ENCODE measurements around the gene DOCK4.

The DOCK4 gene

GRCh38 chr7:112125250-112125649, 80.9 kb downstream of the DOCK4 start:
- TF ChIP-seq ARNT (IDR thresholded peaks at IDR 0.05) (no peak), FOXA1 (IDR thresholded peaks at IDR 0.05) (no peak), TARDBP (IDR thresholded peaks at IDR 0.05) (no peak), SP1 (IDR thresholded peaks at IDR 0.05) (no peak), HDGF (IDR thresholded peaks at IDR 0.05; ENCODE audit: borderline replicate concordance) (no peak), NFRKB (IDR thresholded peaks at IDR 0.05) (no peak), ZNF384 (IDR thresholded peaks at IDR 0.05) (no peak), SUZ12 (IDR thresholded peaks at IDR 0.05) (no peak)
- no peak for DNase-seq (ENCODE audit: extremely low spot score)
- CTCF ChIA-PET = no interaction called here
- POLR2A ChIA-PET = no interaction called here

GRCh38 chr7:112124061-112124766, 82.0 kb downstream of the DOCK4 start:
- CTCF ChIA-PET = no interaction called here
- TF ChIP-seq CTBP1 (IDR thresholded peaks at IDR 0.05; ENCODE audit: borderline replicate concordance) (no peak), BHLHE40 (IDR thresholded peaks at IDR 0.05; ENCODE audit: borderline replicate concordance) (no peak), HDGF (IDR thresholded peaks at IDR 0.05; ENCODE audit: borderline replicate concordance) (no peak), SP1 (IDR thresholded peaks at IDR 0.05) (no peak), NFRKB (IDR thresholded peaks at IDR 0.05) (no peak), L3MBTL2 (conservative IDR thresholded peaks at IDR 0.05) (no peak)
- POLR2A ChIA-PET = no interaction called here
- DNase-seq (ENCODE audit: extremely low spot score) = no peak

- no peak for DNase-seq (ENCODE audit: extremely low spot score)
- POLR2A ChIA-PET = no interaction called here
- CTCF ChIA-PET = no interaction called here
- no peak for TF ChIP-seq FOXK2 (IDR thresholded peaks at IDR 0.05)
- no peak for TF ChIP-seq CTBP1 (IDR thresholded peaks at IDR 0.05; ENCODE audit: borderline replicate concordance)
- no peak for TF ChIP-seq TARDBP (IDR thresholded peaks at IDR 0.05)
Observed at GRCh38 chr7:112122798-112123197, 83.4 kb downstream of the DOCK4 start.

GRCh38 chr7:112122144-112122543, 84.1 kb downstream of the DOCK4 start:
- DNase-seq (ENCODE audit: extremely low spot score) = no peak
- CTCF ChIA-PET = no interaction called here
- POLR2A ChIA-PET = no interaction called here
- TF ChIP-seq PKNOX1 (IDR thresholded peaks at IDR 0.05) (no peak), NFRKB (IDR thresholded peaks at IDR 0.05) (no peak), HDGF (IDR thresholded peaks at IDR 0.05; ENCODE audit: borderline replicate concordance) (no peak), BHLHE40 (IDR thresholded peaks at IDR 0.05; ENCODE audit: borderline replicate concordance) (no peak), ZNF384 (IDR thresholded peaks at IDR 0.05) (no peak), SUZ12 (IDR thresholded peaks at IDR 0.05) (no peak), L3MBTL2 (conservative IDR thresholded peaks at IDR 0.05) (no peak), ELF4 (IDR thresholded peaks at IDR 0.05) (no peak), FOXM1 (IDR thresholded peaks at IDR 0.05; ENCODE audit: borderline replicate concordance) (no peak), SP1 (IDR thresholded peaks at IDR 0.05) (no peak), LEF1 (IDR thresholded peaks at IDR 0.05; ENCODE audit: borderline replicate concordance) (no peak), FOXK2 (IDR thresholded peaks at IDR 0.05) (no peak), CTBP1 (IDR thresholded peaks at IDR 0.05; ENCODE audit: borderline replicate concordance) (no peak), ARNT (IDR thresholded peaks at IDR 0.05) (no peak), TARDBP (IDR thresholded peaks at IDR 0.05) (no peak), FOXA1 (IDR thresholded peaks at IDR 0.05) (no peak)

- CTCF ChIA-PET = no interaction called here
- DNase-seq (ENCODE audit: extremely low spot score) = no peak
- POLR2A ChIA-PET = no interaction called here
- no peak for TF ChIP-seq FOXK2 (IDR thresholded peaks at IDR 0.05)
- TF ChIP-seq FOXM1 (IDR thresholded peaks at IDR 0.05; ENCODE audit: borderline replicate concordance) = no peak
Observed at GRCh38 chr7:112121318-112121717, 84.9 kb downstream of the DOCK4 start.

- CTCF ChIA-PET = no interaction called here
- POLR2A ChIA-PET = no interaction called here
- DNase-seq (ENCODE audit: extremely low spot score) = no peak
- TF ChIP-seq LEF1 (IDR thresholded peaks at IDR 0.05; ENCODE audit: borderline replicate concordance) (no peak), SP1 (IDR thresholded peaks at IDR 0.05) (no peak), TARDBP (IDR thresholded peaks at IDR 0.05) (no peak), FOXK2 (IDR thresholded peaks at IDR 0.05) (no peak)
Observed at GRCh38 chr7:112120696-112121217, 85.4 kb downstream of the DOCK4 start.

GRCh38 chr7:112118581-112119566, 87.3 kb downstream of the DOCK4 start:
- TF ChIP-seq TARDBP (IDR thresholded peaks at IDR 0.05) (no peak), FOXM1 (IDR thresholded peaks at IDR 0.05; ENCODE audit: borderline replicate concordance) (no peak), ARNT (IDR thresholded peaks at IDR 0.05) (no peak), L3MBTL2 (conservative IDR thresholded peaks at IDR 0.05) (no peak), NFRKB (IDR thresholded peaks at IDR 0.05) (no peak), LEF1 (IDR thresholded peaks at IDR 0.05; ENCODE audit: borderline replicate concordance) (no peak), FOXK2 (IDR thresholded peaks at IDR 0.05) (no peak), SP1 (IDR thresholded peaks at IDR 0.05) (no peak), BHLHE40 (IDR thresholded peaks at IDR 0.05; ENCODE audit: borderline replicate concordance) (no peak), PKNOX1 (IDR thresholded peaks at IDR 0.05) (no peak), SUZ12 (IDR thresholded peaks at IDR 0.05) (no peak), FOXA1 (IDR thresholded peaks at IDR 0.05) (no peak), ZNF384 (IDR thresholded peaks at IDR 0.05) (no peak), ELF4 (IDR thresholded peaks at IDR 0.05) (no peak), HDGF (IDR thresholded peaks at IDR 0.05; ENCODE audit: borderline replicate concordance) (no peak), CTBP1 (IDR thresholded peaks at IDR 0.05; ENCODE audit: borderline replicate concordance) (no peak)
- no peak for DNase-seq (ENCODE audit: extremely low spot score)
- ChIA-PET POLR2A (no interaction called here), CTCF (no interaction called here)
